GM18519 (cell line): ENCODE results near the gene DSTN.

Source experiments
- ATAC-seq: cut with Tn5 transposase; IDR thresholded peaks from one replicate; pipeline ENCODE4 v1.9.1; 2021; ENCODE audit warnings: mild to moderate bottlenecking, moderate library complexity; ENCODE audit not compliant: unreplicated experiment, low FRiP score

Gene DSTN

DNA sequence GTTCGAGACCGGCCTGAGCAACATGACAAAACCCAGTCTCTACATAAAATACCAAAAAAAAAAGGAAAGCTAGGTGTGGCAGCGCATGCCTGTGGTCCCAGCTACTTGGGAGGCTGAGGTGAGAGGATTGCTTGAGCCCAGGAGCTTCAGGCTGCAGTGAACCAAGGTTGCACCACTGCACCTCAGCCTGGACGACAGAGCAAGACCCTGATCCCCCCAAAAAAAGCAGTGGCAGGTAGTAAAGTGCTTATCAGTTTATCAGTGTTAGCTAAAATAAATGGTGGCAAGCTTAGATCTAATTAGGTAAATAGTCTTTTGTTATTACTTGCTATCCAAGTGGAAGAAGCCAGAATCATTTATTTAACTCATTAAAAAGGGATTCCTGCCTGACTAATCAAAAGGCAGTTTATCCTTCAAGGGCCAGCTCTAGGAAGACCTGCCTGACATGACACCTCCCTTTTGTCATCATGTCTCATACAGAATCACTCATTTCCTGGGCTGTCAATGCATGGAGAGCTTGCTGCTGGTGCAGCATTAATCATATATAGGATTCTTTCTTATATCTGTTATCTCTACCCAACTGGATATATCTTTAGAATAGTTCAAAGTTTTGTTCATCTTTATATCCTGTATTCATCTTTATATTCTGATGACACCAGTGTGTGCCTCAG is 9.6 kb downstream of the DSTN start:
- no peak for ATAC-seq

GRCh38 chr20:17580895-17581294 is 11.0 kb downstream of the DSTN start:
- no peak for ATAC-seq

GRCh38 chr20:17583126-17583525 is 13.3 kb downstream of the DSTN start:
- no peak for ATAC-seq

DNA sequence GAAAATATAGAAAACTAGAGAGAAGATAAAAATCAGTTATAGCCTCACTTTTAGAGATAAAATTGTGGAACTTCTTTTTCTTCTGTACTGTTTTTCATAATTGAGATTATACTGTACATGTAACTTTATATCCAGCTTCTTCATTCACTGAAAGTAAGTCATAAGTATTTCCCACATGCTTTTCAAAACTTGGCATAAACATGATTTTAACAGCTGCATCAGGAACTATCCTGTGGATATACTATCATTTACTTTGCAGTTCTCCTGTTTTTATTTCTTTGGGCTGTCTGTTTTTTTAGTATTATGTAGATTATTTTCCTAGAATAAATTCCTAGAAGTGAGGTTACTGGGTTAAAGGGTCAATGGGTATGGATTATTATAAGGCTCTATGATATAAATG is 14.8 kb downstream of the DSTN start:
- ATAC-seq: no peak

DNA sequence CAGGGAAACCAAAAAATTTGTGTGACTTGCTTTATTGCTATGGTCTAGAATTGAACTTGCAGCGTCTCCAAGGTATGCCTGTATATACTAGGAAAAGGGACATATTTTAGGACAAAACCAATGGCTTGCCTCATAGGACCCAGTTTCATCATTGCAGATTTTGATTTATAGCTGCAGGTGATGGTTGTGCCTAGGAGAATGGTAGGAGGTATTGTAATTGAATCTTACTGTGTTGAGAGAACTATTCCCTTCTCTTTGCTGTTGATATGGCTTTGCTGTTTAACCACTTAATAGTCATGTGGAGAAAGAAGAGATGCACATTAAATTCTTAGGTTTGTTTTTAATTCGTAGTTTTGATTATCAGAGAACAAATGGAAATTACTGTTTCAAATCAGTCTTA is 16.4 kb downstream of the DSTN start:
- ATAC-seq: no peak

GRCh38 chr20:17587148-17587547 is 17.3 kb downstream of the DSTN start:
- ATAC-seq: no peak

- no peak for ATAC-seq
These were observed 17.9 kb downstream of the DSTN start for GRCh38 chr20:17587824-17588223.

- ATAC-seq: no peak
These were observed 19.4 kb downstream of the DSTN start for GRCh38 chr20:17589161-17589834.

GRCh38 chr20:17590245-17590644 is 20.4 kb downstream of the DSTN start:
- no peak for ATAC-seq

DNA sequence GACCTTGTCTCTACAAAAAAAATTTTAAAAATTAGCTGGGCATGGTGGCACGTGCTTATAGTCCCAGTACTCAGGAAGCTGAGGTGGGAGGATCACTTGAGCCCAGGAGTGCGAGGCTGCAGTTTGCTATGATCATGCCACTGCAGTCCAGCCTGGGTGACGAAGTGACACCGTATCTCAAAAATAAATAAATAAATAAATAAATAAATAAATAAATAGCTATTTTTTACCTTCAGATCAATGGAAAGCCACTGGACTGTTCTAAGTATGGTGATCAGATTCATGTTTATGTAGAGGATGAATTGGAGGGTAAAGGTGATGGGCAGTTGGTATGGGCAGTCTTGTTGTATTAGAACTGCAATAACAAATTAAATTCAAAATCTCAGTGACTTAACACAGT is 24.0 kb downstream of the DSTN start:
- no peak for ATAC-seq

DNA sequence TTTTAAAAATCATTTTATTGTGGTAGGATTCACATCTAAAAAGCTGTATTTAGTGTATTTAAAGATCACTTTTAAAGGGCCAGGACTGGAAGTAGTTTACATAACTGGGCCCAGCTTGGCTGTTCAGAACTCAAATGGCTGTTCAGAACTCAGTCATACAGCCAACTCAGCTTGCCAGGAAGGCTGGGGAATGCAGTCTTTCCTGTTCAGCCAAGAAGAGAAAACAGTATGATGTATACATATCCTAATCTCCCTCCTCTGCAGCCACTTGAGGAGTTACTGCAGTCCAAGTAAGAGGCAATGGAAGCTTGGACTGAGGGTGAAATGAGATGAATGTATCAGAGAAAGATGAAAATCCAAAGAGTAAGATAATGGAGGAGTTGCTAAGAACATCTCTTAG is 24.6 kb downstream of the DSTN start:
- no peak for ATAC-seq

- ATAC-seq: no peak
These were observed 26.0 kb downstream of the DSTN start for GRCh38 chr20:17595856-17596255.

GRCh38 chr20:17598013-17598550 is 28.2 kb downstream of the DSTN start:
- no peak for ATAC-seq

- ATAC-seq: no peak
These were observed 32.1 kb downstream of the DSTN start for GRCh38 chr20:17601957-17602356.

GRCh38 chr20:17602493-17602892 is 32.6 kb downstream of the DSTN start:
- ATAC-seq: no peak

DNA sequence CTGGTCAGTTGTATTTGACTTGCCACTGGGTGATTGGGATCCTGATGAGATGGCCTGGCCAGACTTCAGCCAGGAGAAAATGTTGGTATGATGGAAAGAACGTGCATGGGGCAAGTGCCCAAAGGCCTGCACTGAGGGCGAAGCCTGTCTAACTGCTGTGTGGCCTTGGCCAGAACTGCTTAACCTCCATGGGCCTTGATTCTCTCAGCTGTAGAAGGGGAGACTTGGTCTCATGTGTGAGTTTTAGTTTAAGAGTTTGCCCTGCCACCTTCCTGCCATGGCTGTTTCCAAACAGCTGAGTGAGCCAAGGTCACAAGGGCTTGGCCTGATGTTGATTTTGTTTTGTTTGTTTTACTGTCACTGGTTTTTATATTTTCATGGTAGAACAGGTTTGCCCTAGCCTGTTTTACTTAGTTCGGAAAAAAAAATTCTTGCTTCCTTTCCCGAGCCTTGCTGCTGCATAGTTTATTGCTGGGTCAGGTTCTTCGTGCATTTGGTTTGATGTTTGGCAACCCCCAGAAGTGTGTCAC is 35.3 kb downstream of the DSTN start:
- no peak for ATAC-seq

DNA sequence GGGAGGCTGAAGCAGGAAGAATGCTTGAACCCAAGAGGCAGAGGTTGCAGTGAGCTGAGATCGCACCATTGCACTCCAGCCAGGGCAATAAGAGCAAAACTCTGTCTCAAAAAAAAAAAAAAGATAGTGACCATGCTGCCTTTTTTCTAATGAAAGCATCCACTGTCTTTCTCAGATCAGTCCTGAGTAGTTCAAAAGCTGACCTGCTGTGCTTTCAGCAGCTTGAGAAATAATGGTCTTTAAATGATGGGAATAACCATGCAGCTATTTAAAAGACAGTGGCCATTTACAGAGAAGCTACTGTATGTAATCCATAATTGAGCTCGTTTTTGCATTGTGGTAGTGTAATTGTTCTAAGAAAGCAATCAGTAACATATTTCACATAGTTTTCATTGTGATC is 36.1 kb downstream of the DSTN start:
- no peak for ATAC-seq

DNA sequence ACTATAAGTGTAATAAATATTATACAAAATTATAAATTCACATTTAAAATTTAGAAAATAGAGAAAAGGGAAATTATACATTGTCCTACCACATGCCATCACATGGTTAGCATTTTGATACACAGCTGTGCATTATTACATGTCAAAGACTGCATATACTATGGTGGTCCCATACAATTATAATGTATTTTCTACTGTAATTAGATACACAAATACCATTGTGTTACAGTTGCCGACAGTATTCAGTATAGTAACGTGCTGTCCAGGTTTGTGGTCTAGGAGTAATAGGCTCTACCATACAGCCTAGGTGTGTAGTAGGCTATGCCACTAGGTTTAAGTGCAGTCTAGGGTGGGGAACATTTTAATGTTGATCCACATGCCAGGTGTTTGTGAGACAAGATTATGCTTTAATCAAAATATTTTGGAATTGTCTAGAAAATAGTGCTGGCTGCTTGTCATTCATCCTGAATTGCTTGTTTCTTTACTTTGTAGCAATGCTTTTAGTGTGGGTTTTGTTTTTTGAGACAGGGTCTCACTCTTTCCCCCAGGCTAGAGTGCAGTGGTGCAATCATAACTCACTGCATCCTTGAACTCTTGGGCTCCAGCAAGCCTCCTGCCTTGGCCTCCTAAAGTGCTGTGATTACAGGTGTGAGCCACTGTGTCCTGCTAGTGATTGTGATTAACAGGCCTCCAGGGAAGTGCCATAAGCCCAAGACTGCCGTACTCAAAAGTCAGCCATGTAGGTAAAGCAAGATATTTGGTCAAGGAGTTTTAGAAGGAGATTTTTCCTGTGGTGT is 39.0 kb downstream of the DSTN start:
- no peak for ATAC-seq

GRCh38 chr20:17609811-17610377 is 40.0 kb downstream of the DSTN start:
- ATAC-seq: no peak

DNA sequence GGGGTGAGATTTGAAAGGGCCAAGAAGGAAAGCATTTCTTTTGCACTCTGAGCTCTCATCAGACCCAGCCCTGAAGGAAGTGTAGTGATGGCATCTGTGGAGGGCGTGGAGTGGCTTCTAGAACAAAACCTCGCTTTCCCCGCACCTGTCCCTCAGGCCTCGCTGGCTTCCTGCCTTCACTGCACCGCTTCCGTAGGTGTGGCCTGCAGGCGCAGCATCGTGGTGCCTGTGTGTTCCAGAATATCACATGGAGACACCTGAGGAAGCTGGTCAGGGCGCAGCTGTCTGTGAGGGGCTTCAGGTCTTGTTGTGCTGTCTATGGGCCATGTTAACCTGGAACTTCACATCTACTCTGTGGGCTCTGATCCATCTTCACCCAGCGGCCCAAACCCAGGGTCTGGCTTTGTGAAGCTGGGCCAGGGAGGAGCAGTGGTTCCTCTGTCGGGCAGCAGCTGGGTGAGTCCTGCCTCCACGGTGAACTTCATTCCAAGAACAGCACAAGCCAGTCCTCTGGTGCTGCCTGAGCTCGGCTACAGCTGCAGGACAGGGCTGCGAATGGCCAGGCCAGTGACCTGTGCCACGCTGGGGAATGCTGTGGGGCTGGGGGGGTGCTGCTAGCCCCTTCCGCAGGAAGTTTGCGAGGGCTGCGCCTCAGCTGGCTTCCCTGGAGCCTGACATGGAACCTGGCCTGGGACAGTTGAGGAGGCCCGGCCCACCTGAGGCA is 40.9 kb downstream of the DSTN start:
- no peak for ATAC-seq
